Central memory CD8-positive, alpha-beta T cell (primary cell): ENCODE data around the gene FERMT1.

ENCODE experiments used
- ATAC-seq: fragments of 150-1000 bp; cut with Tn5 transposase; replicated peaks from 2 replicates; pipeline ENCODE4 v1.10.0; 2022; ENCODE audit warnings: mild to moderate bottlenecking, moderate FRiP score, moderate number of reproducible peaks; ENCODE audit not compliant: poor library complexity, severe bottlenecking; ENCODE audit errors: extremely low read depth
- DNase-seq, 2 donors: peaks; one replicate each; pipeline ENCODE4 v3.0.0; 2021; ENCODE audit warnings: low spot score in 2 of 2
- H3K27ac Mint-ChIP-seq: one replicate; pipeline ENCODE4 v1.8.0; 2022; ENCODE audit warnings: low read depth, mild to moderate bottlenecking, moderate library complexity, mixed read lengths
- H3K27me3 Mint-ChIP-seq: one replicate; pipeline ENCODE4 v1.8.0; 2022; ENCODE audit warnings: mixed read lengths
- H3K36me3 Mint-ChIP-seq: one replicate; pipeline ENCODE4 v1.8.0; 2022; ENCODE audit warnings: mild to moderate bottlenecking, moderate library complexity, mixed read lengths; ENCODE audit not compliant: insufficient read depth
- H3K4me1 Mint-ChIP-seq: one replicate; pipeline ENCODE4 v1.8.0; 2022; ENCODE audit warnings: mixed read lengths
- H3K4me3 Mint-ChIP-seq: one replicate; pipeline ENCODE4 v1.8.0; 2022; ENCODE audit warnings: mild to moderate bottlenecking, moderate library complexity, mixed read lengths
- H3K9me3 Mint-ChIP-seq: one replicate; pipeline ENCODE4 v1.8.0; 2022; ENCODE audit warnings: mixed read lengths

FERMT1 gene

GRCh38 chr20:6122873-6123648 lies at the start of gene FERMT1:
FERMT1 (minus strand) TSS chr20:6123030; CDS start chr20:6119554, 3,476 bp downstream.
- H3K4me3 Mint-ChIP-seq, result peak within 1 kb of the TSS; percentile 19
- H3K36me3 Mint-ChIP-seq, result no peaks in the 10 kb centered on the region
- peaks cover 6% of the 10 kb centered on the region for H3K4me1 Mint-ChIP-seq
- no peak for DNase-seq
- H3K9me3 Mint-ChIP-seq, result no peaks in the 10 kb centered on the region
- ATAC-seq, result peak; percentile 52
- peaks cover 76% of the 10 kb centered on the region for H3K27me3 Mint-ChIP-seq
- no peak within 1 kb of the TSS for H3K27ac Mint-ChIP-seq

GRCh38 chr20:6169251-6169650 lies 46.4 kb upstream of the FERMT1 start:
- Mint-ChIP-seq H3K4me3 (no peak overlapping the region), H3K27me3 (peaks cover 12% of the 10 kb centered on the region), H3K4me1 (no peaks in the 10 kb centered on the region), H3K36me3 (no peaks in the 10 kb centered on the region), H3K9me3 (no peaks in the 10 kb centered on the region), H3K27ac (no peak overlapping the region)
- ATAC-seq (no peak), DNase-seq (no peak)

GRCh38 chr20:6168204-6168603 lies 45.4 kb upstream of the FERMT1 start:
- H3K4me1 Mint-ChIP-seq, result no peaks in the 10 kb centered on the region
- no peaks in the 10 kb centered on the region for H3K9me3 Mint-ChIP-seq
- no peak for ATAC-seq
- no peak overlapping the region for H3K4me3 Mint-ChIP-seq
- no peak for DNase-seq
- H3K27me3 Mint-ChIP-seq, result peaks cover 12% of the 10 kb centered on the region
- H3K27ac Mint-ChIP-seq, result no peak overlapping the region
- H3K36me3 Mint-ChIP-seq, result no peaks in the 10 kb centered on the region

GRCh38 chr20:6165346-6165745 lies 42.5 kb upstream of the FERMT1 start:
- Mint-ChIP-seq H3K36me3 (no peaks in the 10 kb centered on the region), H3K4me1 (no peaks in the 10 kb centered on the region), H3K9me3 (no peaks in the 10 kb centered on the region), H3K4me3 (no peak overlapping the region), H3K27ac (no peak overlapping the region), H3K27me3 (peaks cover 37% of the 10 kb centered on the region)
- DNase-seq (no peak), ATAC-seq (no peak)

- H3K4me1 Mint-ChIP-seq, result no peaks in the 10 kb centered on the region
- ATAC-seq (no peak), DNase-seq (no peak)
- no peaks in the 10 kb centered on the region for H3K36me3 Mint-ChIP-seq
- peaks cover 42% of the 10 kb centered on the region for H3K27me3 Mint-ChIP-seq
- no peaks in the 10 kb centered on the region for H3K9me3 Mint-ChIP-seq
- no peak overlapping the region for H3K4me3 Mint-ChIP-seq
- H3K27ac Mint-ChIP-seq, result no peak overlapping the region
These were observed 41.9 kb upstream of the FERMT1 start for GRCh38 chr20:6164421-6165341.

GRCh38 chr20:6160736-6161135 lies 37.9 kb upstream of the FERMT1 start:
- Mint-ChIP-seq H3K27me3 (peaks cover 45% of the 10 kb centered on the region), H3K27ac (no peak overlapping the region), H3K4me3 (no peak overlapping the region), H3K9me3 (peaks cover 9% of the 10 kb centered on the region), H3K36me3 (no peaks in the 10 kb centered on the region), H3K4me1 (no peaks in the 10 kb centered on the region)
- ATAC-seq, result no peak
- no peak for DNase-seq

GRCh38 chr20:6157345-6157744 lies 34.5 kb upstream of the FERMT1 start:
- peaks cover 9% of the 10 kb centered on the region for H3K9me3 Mint-ChIP-seq
- no peak overlapping the region for H3K4me3 Mint-ChIP-seq
- DNase-seq, result no peak
- no peak overlapping the region for H3K27ac Mint-ChIP-seq
- H3K4me1 Mint-ChIP-seq, result no peaks in the 10 kb centered on the region
- peaks cover 71% of the 10 kb centered on the region for H3K27me3 Mint-ChIP-seq
- no peaks in the 10 kb centered on the region for H3K36me3 Mint-ChIP-seq
- no peak for ATAC-seq

- DNase-seq, result no peak
- no peaks in the 10 kb centered on the region for H3K36me3 Mint-ChIP-seq
- H3K27me3 Mint-ChIP-seq, result peaks cover 63% of the 10 kb centered on the region
- H3K4me3 Mint-ChIP-seq, result no peak overlapping the region
- no peak for ATAC-seq
- no peaks in the 10 kb centered on the region for H3K4me1 Mint-ChIP-seq
- peaks cover 9% of the 10 kb centered on the region for H3K9me3 Mint-ChIP-seq
- no peak overlapping the region for H3K27ac Mint-ChIP-seq
These were observed 29.9 kb upstream of the FERMT1 start for GRCh38 chr20:6152777-6153176.

GRCh38 chr20:6148073-6148472 lies 25.2 kb upstream of the FERMT1 start:
- Mint-ChIP-seq H3K27me3 (peaks cover 32% of the 10 kb centered on the region), H3K4me1 (no peaks in the 10 kb centered on the region), H3K4me3 (no peak overlapping the region), H3K36me3 (no peaks in the 10 kb centered on the region), H3K9me3 (no peaks in the 10 kb centered on the region), H3K27ac (no peak overlapping the region)
- DNase-seq (no peak), ATAC-seq (no peak)

- ATAC-seq (no peak), DNase-seq (peak in 1 of 2 donors; percentile 25)
- H3K4me3 Mint-ChIP-seq, result no peak overlapping the region
- H3K36me3 Mint-ChIP-seq, result no peaks in the 10 kb centered on the region
- H3K4me1 Mint-ChIP-seq, result no peaks in the 10 kb centered on the region
- H3K27ac Mint-ChIP-seq, result no peak overlapping the region
- peaks cover 26% of the 10 kb centered on the region for H3K27me3 Mint-ChIP-seq
- H3K9me3 Mint-ChIP-seq, result no peaks in the 10 kb centered on the region
These were observed 19.6 kb upstream of the FERMT1 start for GRCh38 chr20:6142348-6142993.

- Mint-ChIP-seq H3K27me3 (peaks cover 37% of the 10 kb centered on the region), H3K9me3 (no peaks in the 10 kb centered on the region), H3K27ac (no peak overlapping the region), H3K36me3 (no peaks in the 10 kb centered on the region), H3K4me3 (no peak overlapping the region), H3K4me1 (no peaks in the 10 kb centered on the region)
- no peak for ATAC-seq
- DNase-seq, result no peak
These were observed 18.1 kb upstream of the FERMT1 start for GRCh38 chr20:6140947-6141346.

GRCh38 chr20:6135347-6135746 lies 12.5 kb upstream of the FERMT1 start:
- Mint-ChIP-seq H3K9me3 (no peaks in the 10 kb centered on the region), H3K27me3 (peaks cover 56% of the 10 kb centered on the region), H3K36me3 (no peaks in the 10 kb centered on the region), H3K4me1 (no peaks in the 10 kb centered on the region), H3K4me3 (no peak overlapping the region), H3K27ac (no peak overlapping the region)
- ATAC-seq (no peak), DNase-seq (no peak)
